Uterus (tissue), 2 donors: ENCODE results near the gene KLHDC4.

Experiments
- CTCF ChIP-seq, 4 experiments: fragments of 200-600 bp in 2 of 4; fragments of 450-650 bp in 2 of 4; sonication (generic) in 2 of 4; IDR thresholded peaks; one replicate each; pipeline ENCODE4 v1.5.1; 2016 to 2019; ENCODE audit warnings: antibody characterized with exemption in 4 of 4, mild to moderate bottlenecking in 2 of 4, moderate library complexity in 1 of 4
- POLR2A ChIP-seq, 2 donors: fragments of 450-650 bp; IDR thresholded peaks; one replicate each; pipeline ENCODE4 v1.6.1; 2016; ENCODE audit warnings: antibody characterized with exemption in 2 of 2, mild to moderate bottlenecking in 1 of 2, moderate library complexity in 1 of 2

- no peak for TF ChIP-seq CTCF (IDR thresholded peaks at IDR 0.05)
- no peak for TF ChIP-seq POLR2A (IDR thresholded peaks at IDR 0.05)
Measured at GRCh38 chr16:87766485-87766797, 655 bp upstream of the KLHDC4 start.
